NCI-H187 treated with DMSO at 0.1 percent for 48 hours (cell line): ENCODE data around the gene FLNB.

Experiments
- DNase-seq: peaks from one replicate; lab custom pipeline; 2025; lab: John Stamatoyannopoulos, UW

The FLNB gene

DNA sequence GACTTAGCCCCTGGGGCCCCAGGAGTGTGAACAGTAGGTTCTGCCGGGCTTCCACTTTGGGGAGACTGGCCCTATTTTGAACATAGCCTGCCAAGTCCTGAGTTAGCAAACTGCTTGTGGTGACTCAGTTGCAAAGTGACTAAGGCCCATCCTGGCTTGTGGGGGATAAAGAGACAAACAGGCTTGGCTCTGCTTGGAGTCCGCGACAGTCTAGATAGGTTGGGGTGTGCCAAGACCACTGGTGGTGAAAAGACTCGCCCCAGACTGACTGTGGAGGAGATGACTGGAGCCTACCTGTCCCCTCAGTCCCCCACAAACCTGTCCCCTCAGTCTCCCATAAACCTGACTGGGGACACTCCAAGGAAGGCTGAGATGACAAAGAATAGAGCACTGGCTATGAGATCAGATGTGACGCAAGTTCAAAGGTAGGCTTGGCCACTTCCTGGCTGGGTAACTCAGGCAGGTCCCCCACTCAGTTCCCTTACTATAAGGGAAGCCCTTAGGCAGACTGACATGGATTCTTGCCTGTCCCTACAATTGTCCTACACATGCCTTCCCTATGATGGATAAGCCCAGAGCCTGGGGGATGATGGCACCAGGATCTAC lies 198.3 kb downstream of the FLNB start:
- no peak for DNase-seq

DNA sequence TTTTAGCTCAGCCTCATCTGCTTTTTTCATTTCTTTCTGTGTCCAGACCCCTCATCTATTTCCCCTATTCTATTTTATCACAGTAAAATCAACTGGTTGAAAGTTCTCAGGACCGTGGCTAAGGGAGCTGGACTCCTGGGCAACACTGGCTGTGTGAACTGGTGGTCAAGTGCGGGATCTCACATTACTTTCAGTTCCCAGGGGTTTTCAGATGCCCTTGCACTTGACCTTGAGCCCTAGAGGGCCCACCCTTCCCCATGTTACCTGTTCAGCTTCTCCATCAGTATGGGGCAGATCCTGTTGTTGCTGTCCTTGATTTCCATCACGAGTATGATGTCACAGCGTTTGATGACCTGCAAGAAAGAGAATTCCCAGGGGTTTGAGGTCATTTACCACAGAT lies 199.7 kb downstream of the FLNB start:
- DNase-seq, result no peak

DNA sequence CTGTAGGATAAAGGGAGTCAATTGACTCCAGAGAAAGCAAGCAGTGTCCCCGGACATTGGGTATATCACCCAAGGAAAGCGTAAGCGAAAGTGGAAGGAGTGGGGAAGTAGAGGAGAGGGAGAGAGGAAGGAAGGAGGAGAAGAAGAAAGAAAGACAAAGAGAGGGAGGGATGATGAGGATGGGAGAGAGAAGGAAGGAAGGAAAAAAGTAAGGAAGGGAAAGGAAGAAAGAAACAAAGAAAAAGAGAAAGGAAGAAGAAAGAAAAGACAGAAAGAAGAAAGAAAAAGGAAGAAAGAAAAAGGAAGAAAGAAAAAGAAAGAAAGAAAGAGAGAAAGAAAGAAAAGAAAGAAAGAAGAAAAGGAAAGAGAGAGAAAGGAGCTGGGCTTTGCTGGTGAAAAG lies 201.7 kb downstream of the FLNB start:
- no peak for DNase-seq

DNA sequence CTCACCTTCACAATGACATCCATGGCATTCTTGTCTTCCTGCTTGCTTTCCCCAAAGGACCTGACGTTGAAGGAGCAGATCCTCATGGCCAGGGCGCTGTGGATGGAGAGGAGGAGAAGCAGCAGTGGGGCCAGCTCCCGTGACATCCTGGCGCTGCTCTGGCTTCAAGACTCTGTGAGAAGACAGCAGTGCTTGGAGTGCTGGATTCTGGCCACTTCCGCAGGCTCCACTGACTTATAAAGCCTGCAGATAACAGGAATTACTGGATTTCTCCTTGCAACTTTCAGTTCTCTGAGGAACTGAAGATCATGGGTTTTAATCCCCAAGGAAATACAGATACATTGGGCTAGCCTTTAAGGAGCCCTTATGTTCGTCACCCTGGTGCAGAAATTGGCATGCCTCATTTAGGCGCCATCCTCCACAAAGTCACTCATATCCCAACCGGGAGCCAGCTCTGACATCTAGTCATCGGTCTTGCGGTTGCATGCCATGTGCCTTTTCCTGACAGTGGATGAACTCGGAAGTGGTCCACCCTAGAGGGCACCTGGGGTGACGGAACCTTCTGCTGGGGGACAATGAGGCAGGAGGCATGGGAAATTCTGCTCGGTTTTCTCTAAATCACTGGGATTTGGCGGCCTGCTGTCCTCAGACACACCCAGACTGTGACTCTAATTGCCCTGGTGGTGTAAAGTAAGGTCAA lies 202.7 kb downstream of the FLNB start, which contains the start of gene DNASE1L3:
Gene DNASE1L3, minus strand, starts transcription at position 212 of the 700 bp plus-strand sequence. Its CDS starts 66 bp downstream, at position 146.
- no peak for DNase-seq

DNA sequence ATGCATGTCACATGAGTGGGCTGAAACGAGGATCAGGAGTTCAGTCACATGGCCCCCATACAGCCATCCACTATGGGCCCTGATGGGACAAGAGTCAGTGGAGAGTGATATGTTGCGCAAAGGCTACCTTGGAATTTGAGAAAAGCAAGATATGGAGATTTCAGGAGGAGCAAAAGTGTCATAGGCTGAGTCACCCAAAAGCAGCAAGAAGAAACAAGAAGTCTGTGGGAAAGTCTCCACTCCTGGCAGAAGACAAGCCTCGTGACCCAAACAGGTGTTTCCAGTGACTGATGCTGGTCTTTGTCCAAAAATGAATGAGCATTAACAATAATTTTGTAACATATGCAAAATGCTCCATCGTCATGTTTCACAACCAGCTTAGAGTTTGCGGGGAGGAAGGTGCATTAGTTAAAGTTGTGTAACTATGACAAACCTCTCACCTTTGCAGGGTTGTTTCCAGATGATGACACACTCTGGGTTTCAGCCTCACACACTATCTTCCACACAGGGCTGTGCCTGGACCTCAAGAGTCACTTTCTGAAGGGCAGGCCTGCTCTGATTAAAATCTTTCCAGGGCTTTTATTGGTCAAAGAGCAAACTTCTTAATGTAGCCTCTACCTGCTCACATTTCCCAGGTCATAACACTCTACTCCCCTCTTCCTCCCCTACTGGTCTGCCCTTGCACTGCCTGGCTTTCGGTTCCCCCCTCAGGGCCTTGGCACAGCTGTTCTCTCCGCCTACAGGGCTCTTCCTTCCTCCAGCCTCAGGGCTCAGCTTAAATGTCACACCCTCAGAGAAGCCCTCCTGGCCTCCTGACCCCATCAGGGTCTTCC lies 206.5 kb downstream of the FLNB start:
- no peak for DNase-seq

DNA sequence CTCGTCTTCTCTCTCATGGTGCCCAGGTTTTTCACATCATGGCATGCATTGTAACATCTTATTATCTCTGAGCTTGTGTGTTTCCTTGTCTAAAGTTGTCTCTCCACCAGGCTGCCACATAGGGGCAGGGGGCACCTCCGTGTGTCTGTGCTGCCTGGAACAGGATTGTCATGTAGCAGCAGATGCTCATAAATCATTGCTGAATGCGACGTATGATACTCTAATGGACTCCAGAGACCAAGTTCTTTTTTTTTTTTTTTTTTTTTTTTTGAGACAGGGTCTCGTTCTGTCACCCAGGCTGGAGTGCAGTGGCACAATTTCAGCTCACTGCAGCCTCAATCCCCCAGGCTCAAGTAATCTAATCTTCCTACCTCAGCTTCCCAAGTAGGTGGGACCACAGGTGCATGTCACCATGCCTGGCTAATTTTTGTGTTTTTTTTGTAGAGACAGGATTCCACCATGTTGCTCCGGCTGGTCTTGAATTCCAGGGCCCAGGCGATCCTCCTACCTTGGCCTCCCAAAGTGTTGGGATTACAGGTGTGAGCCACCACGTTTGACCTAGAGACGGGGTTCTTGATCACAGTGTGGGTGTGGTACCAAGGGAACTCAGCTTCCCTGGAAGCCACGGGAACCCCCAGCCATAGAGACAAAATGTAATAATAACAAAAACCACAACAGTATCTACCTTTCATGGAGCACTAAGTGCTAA lies 207.2 kb downstream of the FLNB start:
- DNase-seq, result no peak

DNA sequence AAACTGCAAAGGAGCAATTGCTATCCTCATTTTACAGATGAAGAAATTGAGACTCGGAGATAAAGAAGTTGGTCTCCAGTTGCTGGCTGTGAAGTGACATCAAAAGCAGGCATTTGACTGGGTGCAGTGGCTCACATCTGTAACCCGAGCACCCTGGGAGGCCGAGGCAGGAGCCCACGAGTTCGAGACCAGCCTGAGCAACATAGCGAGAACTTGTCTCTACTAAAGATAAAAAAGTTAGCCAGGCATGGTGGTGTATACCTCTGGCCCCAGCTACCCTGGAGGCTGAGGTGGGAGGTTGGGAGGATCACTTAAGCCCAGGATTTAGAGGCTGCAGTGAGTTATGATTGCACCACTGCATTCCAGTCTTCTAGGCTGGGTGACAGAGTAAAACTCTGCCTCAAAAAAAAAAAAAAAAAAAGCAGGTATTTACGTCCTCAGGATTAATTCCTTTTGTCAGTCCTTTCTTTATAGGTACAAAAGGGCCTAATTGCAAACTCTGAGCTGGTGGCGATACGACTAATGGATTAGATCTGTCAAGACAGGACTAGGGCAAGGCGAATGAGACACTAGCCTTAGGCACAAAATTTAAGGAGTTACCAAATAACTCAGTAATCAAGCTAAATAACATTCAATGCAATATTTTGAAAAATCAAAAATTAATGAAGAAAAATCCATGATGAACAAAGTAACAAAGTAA lies 208.4 kb downstream of the FLNB start:
- no peak for DNase-seq

DNA sequence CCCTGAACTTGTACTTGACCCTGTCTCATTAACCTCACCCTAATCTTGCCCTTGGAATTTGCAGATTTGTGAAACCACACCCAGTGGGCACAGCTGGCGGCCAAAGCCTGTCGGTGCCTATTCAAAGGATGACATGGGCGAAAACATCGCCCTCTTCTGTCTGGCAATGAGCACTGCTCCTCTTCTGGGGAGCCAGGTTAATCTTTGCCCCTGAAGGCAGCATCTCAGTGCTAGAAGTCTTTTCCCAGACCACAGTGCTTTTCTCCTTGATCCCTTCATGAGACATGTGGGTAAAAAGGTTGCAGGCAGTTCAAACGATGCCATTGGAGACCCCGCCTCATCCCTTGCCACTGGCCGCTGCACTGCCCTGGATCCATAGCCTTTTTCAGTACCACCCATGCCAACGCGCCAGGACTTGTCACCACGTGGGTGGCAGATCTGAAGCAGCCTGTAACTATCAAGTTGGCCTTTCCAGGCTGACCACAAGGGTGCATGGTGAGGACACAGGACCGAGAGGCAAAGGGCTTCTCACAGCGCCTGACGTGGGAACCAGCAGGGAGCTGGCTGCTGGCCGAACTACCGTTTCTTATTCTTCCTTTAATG lies 209.1 kb downstream of the FLNB start:
- no peak for DNase-seq

DNA sequence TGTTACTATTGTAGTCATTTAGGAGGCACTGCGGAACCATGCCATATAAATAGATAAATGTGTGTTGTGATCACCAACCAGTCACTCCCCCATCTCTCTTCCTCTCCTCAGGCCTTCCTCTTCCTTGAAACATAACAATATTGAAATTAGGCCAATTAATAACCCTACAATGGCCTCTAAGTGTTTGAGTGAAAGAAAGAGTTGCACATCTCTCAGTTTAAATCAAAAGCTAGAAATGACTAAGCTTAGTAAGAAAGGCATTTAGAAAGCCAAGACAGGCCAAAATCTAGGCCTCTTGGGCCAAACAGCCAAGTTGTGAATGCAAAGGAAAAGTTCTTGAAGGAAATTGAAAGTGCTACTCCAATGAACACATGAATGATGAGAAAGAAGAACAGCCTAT lies 210.7 kb downstream of the FLNB start:
- no peak for DNase-seq
